Fibroblast of skin of right quadriceps (primary cell): ENCODE data around the gene OASL.

Source experiments
- DNase-seq: peaks from one replicate; pipeline ENCODE4 v3.0.0-alpha.2; 2013

OASL gene

DNA sequence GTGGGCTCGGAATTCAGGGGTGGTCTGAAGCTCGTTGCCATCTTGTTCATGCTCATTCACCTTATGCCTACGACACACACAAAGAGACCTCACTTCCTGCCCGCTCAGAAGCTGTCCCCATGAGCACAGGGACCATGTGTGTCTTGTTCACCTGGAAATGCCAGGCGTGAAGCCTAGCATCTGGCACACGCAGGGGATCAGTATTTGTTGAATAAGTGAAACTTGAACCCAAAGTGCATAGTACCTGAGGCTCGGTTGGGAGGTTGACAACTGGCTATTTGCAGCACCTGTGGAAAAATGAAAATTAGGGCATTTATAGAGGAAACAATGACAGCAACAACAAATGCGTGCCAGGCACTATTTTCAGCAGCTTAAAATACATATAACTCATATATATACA, 28.2 kb downstream of the OASL start:
- no peak for DNase-seq

DNA sequence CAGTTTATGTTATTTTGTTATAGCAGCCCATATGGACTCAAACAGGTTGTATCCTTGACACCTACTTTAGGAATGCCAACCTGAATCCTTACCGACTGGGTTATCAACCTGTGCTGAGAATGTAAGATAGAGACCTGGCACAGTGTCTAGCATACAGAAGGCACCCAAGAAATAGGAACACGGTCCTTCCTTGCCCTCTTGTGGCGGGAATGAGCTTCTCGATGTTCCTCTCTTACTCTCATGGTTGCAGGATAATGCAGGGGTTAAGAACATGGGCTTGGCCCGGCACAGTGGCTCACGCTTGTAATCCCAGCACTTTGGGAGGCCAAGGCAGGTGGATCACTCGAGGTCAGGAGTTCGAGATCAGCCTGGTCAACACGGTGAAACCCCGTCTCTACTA, 29.3 kb downstream of the OASL start:
- DNase-seq = peak; percentile 25

DNA sequence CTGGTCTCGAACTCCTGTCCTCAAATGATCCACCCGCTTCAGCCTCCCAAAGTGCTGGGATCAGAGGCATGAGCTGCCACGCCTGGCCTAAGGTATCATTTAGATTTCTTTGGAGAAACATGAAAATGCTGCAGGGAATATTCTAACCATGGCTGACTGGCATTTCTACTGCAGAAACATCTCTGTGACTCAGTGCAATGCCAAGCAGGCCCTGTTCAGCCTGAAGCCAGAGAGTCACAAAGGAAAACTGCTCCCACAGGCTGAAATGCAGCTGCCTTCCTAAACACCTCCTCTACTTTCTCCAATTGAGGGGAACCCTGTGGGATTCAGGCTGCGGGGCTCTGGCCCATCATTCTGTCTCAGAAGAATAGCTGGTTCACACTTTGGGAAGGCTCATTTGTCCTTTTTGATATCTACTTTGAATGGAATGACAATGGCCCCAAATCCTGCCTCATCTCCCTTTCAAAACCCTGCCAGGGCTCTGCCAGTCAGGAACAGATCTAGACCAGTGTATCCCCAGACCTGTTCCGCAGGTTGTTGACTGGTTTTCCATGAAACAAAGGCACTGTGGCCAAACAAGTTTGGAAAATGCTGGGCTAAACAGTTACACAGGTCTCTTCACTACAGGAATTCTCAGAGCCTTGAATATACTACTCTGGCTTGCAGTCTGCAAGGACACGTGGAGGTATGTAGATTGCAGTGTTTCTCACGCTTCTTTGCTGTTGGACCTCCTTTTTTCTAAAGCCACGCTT, 30.5 kb downstream of the OASL start:
- no peak for DNase-seq

DNA sequence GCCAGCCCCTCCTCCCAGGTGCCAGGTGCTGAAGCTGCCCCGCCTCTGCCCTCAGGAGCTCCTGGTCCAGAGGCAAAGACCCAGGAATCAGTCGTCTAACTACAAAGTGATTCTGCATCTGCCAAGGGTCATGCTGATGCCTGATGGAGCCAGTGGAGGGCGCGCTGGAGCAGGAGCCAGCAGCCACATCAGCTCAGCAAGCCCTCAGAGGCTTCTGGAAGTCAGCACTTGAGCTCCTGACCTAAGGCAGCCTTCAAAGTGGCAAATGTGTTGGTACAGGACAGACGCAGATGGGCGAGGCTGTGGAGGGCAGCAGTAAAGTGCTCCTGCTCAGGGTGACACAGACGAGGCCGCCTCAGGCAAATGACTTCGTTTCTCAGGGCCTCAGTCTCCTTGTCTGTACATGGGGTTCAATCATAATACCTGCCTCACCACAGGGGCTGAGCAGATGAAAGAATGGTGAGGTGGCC, 33.7 kb downstream of the OASL start:
- peak; percentile 23 for DNase-seq

DNA sequence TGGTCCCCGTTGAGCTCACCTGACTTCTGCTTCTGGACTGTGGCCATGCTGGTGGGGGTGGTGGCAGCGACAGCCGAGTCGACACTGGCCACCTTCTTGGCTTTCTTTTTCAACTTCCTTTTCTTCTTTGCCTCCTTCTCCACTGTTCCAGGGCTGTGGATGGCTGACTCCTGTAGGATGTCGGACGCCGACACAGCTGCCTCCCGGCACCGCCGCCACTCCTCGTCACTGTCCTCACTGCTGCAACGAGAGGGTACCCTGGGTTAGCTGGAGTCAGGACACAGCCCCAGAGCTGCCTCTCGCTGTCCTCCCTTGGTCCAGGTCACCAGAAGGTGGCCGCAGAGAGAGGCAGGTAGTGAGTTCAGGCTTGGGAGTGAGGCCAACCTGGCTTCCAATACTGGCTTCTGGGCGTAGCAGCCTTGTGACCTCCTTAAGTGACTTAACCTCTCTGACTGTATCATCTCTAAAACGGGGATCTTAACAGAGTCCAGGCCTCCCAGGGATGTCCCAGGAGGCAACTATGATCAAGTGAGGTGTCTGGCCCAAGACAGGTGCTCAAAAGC, 34.7 kb downstream of the OASL start:
- DNase-seq = no peak

DNA sequence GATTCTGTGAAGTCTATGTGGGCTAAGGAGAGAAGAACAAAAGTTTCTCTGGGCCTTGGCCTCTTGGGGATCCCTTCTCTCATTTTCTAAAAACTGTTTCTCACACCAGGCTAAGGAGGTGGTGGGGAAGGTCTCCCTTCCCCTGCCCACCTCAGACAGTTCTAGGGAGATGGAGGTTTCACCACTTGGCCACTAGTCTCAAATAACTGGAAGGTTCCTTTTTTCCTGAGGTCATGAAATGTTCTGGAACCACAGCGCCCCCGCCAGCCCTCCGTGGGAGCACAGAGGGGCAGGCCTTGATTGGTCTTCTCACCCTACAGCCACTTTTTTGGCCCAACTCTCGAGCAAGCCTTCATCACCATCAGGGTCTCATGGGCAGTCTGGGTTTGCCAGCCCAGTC, 35.4 kb downstream of the OASL start:
- DNase-seq = no peak

DNA sequence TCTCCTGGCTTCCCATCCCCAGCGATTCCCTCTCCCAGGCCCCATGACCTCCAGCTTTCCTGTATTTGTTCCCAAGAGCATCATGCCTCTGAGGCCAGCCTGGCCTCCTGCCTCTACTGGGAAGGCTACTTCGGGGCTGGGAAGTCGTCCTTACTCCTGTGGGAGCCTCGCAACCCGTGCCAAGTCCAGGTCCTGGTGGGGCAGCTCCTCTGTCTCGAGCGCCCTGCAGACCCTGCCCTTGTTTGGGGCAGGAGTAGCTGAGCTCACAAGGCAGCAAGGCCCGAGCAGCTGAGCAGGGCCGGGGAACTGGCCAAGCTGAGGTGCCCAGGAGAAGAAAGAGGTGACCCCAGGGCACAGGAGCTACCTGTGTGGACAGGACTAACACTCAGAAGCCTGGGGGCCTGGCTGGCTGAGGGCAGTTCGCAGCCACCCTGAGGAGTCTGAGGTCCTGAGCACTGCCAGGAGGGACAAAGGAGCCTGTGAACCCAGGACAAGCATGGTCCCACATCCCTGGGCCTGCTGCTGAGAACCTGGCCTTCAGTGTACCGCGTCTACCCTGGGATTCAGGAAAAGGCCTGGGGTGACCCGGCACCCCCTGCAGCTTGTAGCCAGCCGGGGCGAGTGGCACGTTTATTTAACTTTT, 37.1 kb downstream of the OASL start:
- DNase-seq = no peak

DNA sequence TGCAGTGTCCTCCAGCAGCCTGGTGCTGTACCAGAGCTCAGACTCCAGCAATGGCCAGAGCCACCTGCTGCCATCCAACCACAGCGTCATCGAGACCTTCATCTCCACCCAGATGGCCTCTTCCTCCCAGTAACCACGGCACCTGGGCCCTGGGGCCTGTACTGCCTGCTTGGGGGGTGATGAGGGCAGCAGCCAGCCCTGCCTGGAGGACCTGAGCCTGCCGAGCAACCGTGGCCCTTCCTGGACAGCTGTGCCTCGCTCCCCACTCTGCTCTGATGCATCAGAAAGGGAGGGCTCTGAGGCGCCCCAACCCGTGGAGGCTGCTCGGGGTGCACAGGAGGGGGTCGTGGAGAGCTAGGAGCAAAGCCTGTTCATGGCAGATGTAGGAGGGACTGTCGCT, 38.0 kb downstream of the OASL start:
- no peak for DNase-seq

DNA sequence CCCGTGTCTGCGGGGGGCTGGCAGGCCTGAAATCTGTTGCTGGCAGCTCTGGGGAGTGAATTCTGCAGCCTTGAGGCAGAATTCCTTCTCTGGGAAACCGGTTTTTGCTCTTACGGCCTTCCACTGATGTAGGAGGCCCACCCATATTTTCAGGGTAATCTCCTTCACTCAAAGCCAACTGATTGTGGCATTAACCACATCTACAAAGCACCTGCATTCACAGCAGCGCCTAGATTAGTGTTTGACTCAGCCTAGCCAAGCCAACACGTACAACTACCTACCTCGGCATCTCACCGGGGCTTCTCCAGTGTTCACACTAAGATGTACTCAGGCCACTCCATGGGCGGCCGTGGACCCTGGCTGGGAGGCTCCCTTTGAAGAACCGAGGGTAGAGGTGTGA, 38.5 kb downstream of the OASL start:
- DNase-seq = no peak

DNA sequence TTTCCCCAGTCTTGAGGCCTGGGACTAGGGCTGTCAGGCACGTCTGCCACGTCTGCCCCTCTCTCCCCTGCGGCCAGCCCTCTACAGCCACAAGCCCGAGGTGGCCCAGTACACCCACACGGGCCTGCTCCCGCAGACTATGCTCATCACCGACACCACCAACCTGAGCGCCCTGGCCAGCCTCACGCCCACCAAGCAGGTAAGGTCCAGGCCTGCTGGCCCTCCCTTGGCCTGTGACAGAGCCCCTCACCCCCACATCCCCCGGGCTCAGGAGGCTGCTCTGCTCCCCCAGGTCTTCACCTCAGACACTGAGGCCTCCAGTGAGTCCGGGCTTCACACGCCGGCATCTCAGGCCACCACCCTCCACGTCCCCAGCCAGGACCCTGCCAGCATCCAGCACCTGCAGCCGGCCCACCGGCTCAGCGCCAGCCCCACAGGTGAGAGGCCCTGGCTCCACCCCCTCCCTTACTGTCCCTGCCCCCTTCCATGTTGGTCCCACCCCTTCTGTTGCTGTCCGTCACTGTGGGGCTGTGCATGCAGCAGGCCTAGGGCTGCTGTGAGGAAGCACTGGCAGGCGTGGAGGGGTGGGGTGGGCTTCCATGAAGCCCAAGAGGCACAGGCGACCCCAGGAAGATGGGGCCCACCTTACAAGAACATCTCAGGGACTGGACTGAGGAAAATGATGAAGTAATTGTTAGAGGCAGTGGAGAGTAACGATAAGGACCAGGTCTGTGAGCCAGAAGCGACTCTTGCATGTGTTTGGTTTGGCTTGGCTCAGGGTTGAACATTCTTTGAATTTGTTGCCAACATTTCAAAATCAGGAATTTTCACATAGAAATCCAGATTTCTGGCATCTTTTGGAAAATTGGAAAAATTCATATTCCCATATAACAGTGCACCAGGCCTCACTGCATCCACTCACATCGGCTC, 39.6 kb downstream of the OASL start:
- DNase-seq = no peak

DNA sequence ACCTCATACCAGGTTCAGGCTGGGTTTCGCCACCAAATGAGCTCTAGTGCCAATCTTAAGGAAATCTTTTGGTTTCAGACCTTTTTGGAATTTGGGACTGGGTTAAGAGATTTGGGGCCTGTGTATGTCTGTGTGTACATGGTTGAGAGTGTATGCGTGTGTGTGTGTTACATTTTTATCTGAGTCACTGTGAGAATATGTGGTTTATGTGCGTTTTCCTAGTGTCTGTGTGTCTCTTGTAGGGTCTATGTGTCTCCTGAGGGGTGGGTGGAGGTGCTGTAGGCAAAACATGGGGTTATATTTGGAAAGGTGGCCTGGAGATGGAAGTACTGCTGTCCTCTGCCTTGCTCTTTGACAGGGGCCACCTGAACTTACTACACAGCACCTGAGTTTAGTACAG, 40.6 kb downstream of the OASL start:
- no peak for DNase-seq

DNA sequence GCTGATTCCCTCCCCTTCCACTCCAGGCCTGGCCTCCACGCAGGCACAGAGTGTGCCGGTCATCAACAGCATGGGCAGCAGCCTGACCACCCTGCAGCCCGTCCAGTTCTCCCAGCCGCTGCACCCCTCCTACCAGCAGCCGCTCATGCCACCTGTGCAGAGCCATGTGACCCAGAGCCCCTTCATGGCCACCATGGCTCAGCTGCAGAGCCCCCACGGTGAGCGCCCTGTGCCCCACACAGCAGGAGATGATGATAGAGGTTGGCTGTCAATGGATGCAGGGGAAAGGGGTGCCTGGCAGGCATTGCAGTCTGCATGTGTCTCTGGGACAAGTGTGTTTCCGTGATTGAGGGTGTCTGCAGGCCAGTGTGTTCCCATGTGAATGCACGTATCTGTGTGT, 41.6 kb downstream of the OASL start:
- no peak for DNase-seq

DNA sequence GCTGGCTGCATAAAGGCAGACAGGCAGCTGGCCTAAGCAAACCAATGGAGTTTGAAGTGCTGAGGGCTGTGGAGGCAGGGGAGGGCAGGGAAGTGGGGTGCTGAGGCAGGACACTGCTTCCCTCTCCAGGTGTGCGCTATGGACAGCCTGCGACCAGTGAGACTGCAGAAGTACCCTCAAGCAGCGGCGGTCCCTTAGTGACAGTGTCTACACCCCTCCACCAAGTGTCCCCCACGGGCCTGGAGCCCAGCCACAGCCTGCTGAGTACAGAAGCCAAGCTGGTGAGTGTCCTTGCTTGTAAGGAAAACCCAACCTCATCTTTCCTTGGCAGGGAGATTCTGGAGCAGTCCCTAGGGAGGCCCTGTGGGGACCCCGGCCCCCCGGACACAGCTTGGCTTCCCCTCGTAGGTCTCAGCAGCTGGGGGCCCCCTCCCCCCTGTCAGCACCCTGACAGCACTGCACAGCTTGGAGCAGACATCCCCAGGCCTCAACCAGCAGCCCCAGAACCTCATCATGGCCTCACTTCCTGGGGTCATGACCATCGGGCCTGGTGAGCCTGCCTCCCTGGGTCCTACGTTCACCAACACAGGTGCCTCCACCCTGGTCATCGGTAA, 42.8 kb downstream of the OASL start:
- no peak for DNase-seq

DNA sequence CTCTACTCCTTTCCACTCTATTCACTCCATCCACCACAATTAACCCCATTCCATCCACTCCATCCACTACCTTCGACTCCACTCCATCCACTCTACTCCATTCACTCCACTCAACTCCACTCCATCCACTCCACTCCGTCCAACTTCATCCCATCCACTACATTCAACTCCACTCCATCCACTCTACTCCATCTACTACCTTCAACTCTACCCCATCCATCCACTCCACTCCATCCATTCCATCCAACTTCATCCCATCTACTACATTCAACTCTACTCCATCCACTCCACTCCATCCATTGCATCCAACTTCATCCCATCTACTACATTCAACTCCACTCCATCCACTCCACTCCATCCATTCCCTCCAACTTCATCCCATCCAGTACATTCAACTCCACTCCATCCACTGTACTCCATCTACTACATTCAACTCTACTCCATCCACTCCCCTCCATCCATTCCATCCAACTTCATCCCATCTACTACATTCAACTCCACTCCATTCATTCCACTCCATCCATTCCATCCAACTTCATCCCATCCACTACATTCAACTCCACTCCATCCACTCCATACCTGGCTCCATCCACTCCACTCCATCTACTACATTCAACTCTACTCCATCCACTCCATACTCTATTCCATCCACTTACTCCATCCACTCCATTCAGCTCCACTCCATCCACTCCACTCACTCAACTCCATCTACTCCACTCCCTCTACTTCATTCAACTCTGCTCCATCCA, 44.3 kb downstream of the OASL start:
- DNase-seq = no peak

DNA sequence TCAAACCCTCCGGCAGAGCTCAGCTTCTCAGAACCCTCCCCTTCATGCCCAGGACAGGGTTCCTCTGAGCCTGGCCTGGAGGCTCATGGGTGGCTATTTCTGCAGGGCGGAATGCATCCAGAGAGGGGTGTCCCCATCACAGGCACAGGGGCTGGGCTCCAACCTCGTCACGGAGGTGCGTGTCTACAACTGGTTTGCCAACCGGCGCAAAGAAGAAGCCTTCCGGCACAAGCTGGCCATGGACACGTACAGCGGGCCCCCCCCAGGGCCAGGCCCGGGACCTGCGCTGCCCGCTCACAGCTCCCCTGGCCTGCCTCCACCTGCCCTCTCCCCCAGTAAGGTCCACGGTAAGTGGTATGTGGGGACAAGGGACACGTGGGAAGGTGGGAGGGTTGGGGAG, 45.0 kb downstream of the OASL start:
- DNase-seq = no peak

DNA sequence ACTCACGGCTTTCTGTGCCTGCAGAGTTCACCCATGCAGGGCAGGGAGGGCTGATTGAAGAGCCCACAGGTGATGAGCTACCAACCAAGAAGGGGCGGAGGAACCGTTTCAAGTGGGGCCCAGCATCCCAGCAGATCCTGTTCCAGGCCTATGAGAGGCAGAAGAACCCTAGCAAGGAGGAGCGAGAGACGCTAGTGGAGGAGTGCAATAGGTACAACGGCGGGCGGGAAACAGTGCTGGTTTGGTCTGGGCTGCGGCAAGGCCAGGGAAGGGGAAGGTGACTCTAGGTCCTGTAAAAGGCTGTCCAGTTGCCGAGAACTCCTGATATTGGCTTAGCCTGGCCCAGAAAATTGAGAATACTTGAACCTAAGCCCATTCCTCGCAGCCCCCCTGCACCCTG, 45.5 kb downstream of the OASL start:
- no peak for DNase-seq

DNA sequence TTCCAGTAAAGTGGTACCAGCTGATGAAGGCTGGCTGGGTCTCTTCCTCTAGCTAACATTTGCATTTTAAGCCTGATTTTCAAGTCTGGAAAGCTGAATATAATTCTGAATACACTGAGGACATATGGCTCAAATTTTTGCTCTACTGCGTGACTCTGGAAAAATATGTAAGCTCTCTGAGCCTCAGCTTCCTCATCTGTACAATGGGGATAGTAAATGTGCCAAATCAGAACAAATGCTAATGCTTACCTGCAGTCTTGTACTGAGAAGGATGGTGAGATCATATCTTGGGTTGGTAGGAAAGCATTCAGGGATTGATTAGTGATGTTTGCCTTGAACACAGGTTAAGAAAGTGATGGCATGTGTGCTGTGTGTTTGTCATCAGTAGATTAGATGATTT, 46.1 kb downstream of the OASL start:
- DNase-seq = no peak

DNA sequence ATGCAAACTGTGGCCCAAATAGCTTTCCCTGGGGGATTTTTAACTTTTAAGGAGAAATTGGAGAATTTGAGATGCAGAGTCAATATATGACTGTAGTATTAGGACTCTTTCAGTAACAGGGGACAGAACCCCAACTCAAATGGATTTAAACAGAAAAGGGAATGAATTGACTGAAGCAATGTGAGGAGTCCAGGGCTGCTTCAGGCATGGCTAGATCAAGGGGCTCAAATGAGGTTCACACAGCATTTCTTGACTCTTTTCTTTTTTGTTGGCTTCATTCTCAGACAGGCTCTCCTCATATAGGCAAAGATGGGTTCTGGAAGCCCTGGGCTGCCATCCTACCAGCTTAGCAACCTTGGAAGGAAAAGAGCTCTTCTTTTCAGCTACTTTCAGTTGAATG, 47.1 kb downstream of the OASL start:
- DNase-seq = no peak

DNA sequence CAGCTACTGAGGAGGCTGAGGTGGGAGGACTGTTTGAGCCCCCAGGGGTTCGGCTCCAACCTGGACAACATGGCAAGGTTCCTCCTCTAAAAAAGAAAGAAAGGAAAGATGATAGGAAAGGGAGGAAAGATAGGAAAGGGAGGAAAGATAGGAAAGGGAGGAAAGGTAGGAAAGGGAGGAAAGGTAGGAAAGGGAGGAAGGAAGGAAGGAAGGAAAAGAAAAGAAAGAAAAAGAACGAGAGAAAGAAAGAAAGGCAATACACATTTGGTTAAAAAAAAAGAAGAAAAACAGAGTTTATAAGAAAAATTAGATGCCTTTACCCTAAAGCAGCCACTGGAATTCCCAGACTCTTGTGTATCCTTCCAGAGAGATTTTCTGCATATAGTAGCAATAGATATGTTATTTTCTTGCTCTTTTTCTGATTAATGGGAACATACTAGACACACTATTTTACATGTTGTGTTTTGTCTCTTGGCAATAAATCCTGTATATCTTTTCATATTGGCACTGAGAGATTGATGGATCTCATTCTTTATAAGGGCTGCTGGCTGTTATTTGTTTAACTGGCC, 48.5 kb downstream of the OASL start:
- no peak for DNase-seq

DNA sequence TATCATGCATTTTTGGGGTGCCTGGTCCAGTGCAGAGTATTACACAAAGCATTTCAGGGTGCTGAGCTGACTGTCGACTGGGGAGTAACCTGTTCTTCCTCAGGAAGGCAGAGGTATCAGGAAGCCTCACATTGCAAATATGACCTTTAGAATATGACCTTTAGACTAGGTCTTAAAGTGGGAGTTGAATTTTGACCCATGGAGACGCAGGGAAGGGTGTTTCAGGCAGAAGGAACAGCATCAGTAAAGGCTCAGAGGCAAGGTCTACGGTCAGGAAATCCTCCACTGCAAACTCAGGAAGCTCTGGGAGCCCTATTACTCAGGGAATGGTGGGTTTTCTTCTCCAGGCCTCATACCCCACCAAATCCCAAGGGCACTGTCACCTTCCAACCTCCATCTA, 49.4 kb downstream of the OASL start:
- no peak for DNase-seq

DNA sequence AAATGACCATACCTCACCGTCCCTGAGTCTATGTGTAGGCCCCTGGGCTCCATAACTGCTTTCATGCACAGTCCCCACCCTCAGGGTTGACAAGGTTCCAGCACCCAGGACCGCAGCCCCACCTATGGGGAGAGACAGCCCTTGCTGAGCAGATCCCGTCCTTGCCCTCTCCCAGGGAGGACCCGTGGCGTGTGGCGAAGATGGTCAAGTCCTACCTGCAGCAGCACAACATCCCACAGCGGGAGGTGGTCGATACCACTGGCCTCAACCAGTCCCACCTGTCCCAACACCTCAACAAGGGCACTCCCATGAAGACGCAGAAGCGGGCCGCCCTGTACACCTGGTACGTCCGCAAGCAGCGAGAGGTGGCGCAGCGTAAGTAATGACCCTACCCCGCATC, 50.4 kb downstream of the OASL start:
- DNase-seq = no peak

DNA sequence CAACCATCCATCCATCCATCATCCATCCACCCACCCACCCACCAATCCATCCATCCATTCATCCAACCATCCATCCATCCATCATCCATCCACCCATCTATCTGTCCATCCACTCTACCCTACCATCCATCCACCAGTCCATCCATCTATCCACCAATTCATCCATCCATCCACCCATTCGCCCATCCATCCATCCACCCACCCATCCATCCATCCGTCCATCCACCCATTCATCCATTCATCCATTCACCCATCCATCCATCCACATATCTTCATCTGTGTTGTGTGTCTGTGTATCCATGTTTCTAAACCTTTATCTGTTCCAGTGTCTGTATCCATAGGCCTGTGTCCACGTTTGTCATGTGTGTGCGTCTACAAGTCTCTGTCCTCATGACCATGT, 50.8 kb downstream of the OASL start:
- DNase-seq = no peak
